K562 (cell line): ENCODE results near the gene RXFP1. TPM values are rescaled to one million over a fixed set of nuclear protein-coding genes. Genes with fewer than 3 reads are reported as not detected.

Experiments used
- ATAC-seq: fragments of 200-7000 bp; cut with Tn5 transposase; 3 replicates; pipeline ENCODE4 v1.9.1; 2020; ENCODE audit warnings: moderate library complexity
- BruUV-seq: library from RNA; stranded (reverse); fragments of 400-500 nt; replicated peaks from 2 replicates; lab custom pipeline; 2021; lab: Mats Ljungman, UMichigan
- CTCF ChIA-PET: fragments of 300-600 bp; formaldehyde crosslinking; extraction: SDS; loops from one replicate; lab custom pipeline; 2021; ENCODE audit warnings: low intra/inter-chr PET ratio; lab: Yijun Ruan, JAX
- POLR2A ChIA-PET: fragments of 300-600, 350-650 bp; sonication (Branson Sonifier 250); formaldehyde crosslinking; extraction: SDS; loops from one replicate; lab custom pipeline; 2021; ENCODE audit warnings: antibody characterized with exemption, inconsistent platforms; lab: Yijun Ruan, JAX
- DNase-seq, 4 experiments: peaks; one replicate each; pipeline versions ENCODE4 v3.0.0 to v3.0.0-alpha.2; 2011 to 2018; ENCODE audit warnings: low spot score in 3 of 4, mixed read lengths in 3 of 4; ENCODE audit errors: extremely low read depth in 1 of 4
- FAIRE-seq: peaks from 2 replicates; lab custom pipeline; 2011; peaks lifted over from hg19 to GRCh38; lab: Jason Lieb, UNC
- H2AFZ ChIP-seq: 2 replicates; pipeline ENCODE4 v1.6.0; 2011; ENCODE audit warnings: low read depth, low read length, control low read depth, inconsistent platforms
- H3K27ac ChIP-seq: fragments of 200-600 bp; 3 replicates; pipeline ENCODE4 v1.8.0; 2011; ENCODE audit warnings: low read depth, mild to moderate bottlenecking, control low read depth, inconsistent platforms, low read length, moderate library complexity, mixed read lengths; ENCODE audit errors: extremely low read depth
- H3K27me3 ChIP-seq, 2 experiments: fragments of 300-600 bp in 1 of 2; 2 replicates in 1 of 2; 3 replicates in 1 of 2; pipeline versions ENCODE4 v1.6.0 to v1.8.0; 2011; ENCODE audit warnings: inconsistent platforms in 2 of 2, low read length in 2 of 2, mild to moderate bottlenecking in 1 of 2, mixed read lengths in 1 of 2, moderate library complexity in 1 of 2; ENCODE audit not compliant: control insufficient read depth in 2 of 2, insufficient read depth in 2 of 2
- H3K36me3 ChIP-seq: fragments of 300-600 bp; 3 replicates; pipeline ENCODE4 v1.8.0; 2011; ENCODE audit warnings: mild to moderate bottlenecking, low read length, inconsistent platforms; ENCODE audit not compliant: control insufficient read depth, insufficient read depth
- H3K4me1 ChIP-seq, 2 experiments: fragments of 200-600 bp in 1 of 2; replicated peaks in 1 of 2; 2 replicates in 1 of 2; 3 replicates in 1 of 2; pipeline versions ENCODE4 v1.5.1 to v1.8.0; 2011; ENCODE audit warnings: inconsistent platforms in 2 of 2, low read length in 2 of 2, mild to moderate bottlenecking in 1 of 2, mixed read lengths in 1 of 2, moderate library complexity in 1 of 2; ENCODE audit not compliant: control insufficient read depth in 2 of 2, insufficient read depth in 2 of 2
- H3K4me2 ChIP-seq: 2 replicates; pipeline ENCODE4 v1.6.1; 2011; ENCODE audit warnings: low read length, control low read depth, inconsistent platforms, mixed read lengths; ENCODE audit not compliant: insufficient read depth
- H3K4me3 ChIP-seq: fragments of 200-600 bp; sonication (generic), shearing (Covaris generic); 2 replicates; pipeline ENCODE4 v1.5.1; 2016; ENCODE audit warnings: control low read depth, inconsistent platforms
- H3K79me2 ChIP-seq: fragments of 200-600 bp; 3 replicates; pipeline ENCODE4 v1.8.0; 2011; ENCODE audit warnings: low read length, inconsistent platforms; ENCODE audit not compliant: control insufficient read depth, insufficient read depth
- H3K9ac ChIP-seq, 2 experiments: 2 replicates each; pipeline versions ENCODE4 v1.6.0 to v1.6.1; 2011; ENCODE audit warnings: low read depth in 2 of 2, low read length in 2 of 2, control low read depth in 1 of 2, inconsistent platforms in 1 of 2, mild to moderate bottlenecking in 1 of 2, mixed read lengths in 1 of 2; ENCODE audit not compliant: insufficient read depth in 1 of 2
- H3K9me1 ChIP-seq: one replicate; pipeline ENCODE4 v1.6.0; 2011; ENCODE audit warnings: inconsistent platforms, mild to moderate bottlenecking, low read length, moderate library complexity; ENCODE audit not compliant: control insufficient read depth, insufficient read depth
- H3K9me3 ChIP-seq: replicated peaks from 2 replicates; pipeline ENCODE4 v1.5.1; 2011; ENCODE audit warnings: low read depth, low read length, inconsistent platforms; ENCODE audit not compliant: control insufficient read depth, insufficient read depth
- H4K20me1 ChIP-seq: replicated peaks from 2 replicates; pipeline ENCODE4 v1.6.1; 2011; ENCODE audit warnings: low read length, inconsistent platforms, mixed read lengths; ENCODE audit not compliant: control insufficient read depth, insufficient read depth
- FOSL1 ChIP-seq: fragments of 200-800 bp; sonication (Bioruptor generic); conservative IDR thresholded peaks from 2 replicates; pipeline ENCODE4 v1.6.1; 2016; ENCODE audit warnings: missing genetic modification characterization, missing compliant biosample characterization
- HDAC3 ChIP-seq: fragments of 450-650 bp; IDR thresholded peaks from 2 replicates; pipeline ENCODE4 v1.6.1; 2018; ENCODE audit warnings: borderline replicate concordance, mild to moderate bottlenecking, moderate library complexity; ENCODE audit not compliant: partially characterized antibody
- HEY1 ChIP-seq: fragments of 250-450 bp; sonication (Bioruptor Pico); IDR thresholded peaks from 2 replicates; pipeline ENCODE4 v1.5.0; 2020; ENCODE audit warnings: mild to moderate bottlenecking, moderate library complexity, borderline replicate concordance
- LEF1 ChIP-seq: fragments of 450-650 bp; IDR thresholded peaks from 2 replicates; pipeline ENCODE4 v1.6.1; 2016; ENCODE audit warnings: mild to moderate bottlenecking
- NELFE ChIP-seq: IDR thresholded peaks from 2 replicates; pipeline ENCODE4 v1.6.1; 2011; ENCODE audit warnings: mild to moderate bottlenecking; ENCODE audit not compliant: insufficient read depth, insufficient read length
- PHF8 ChIP-seq: fragments of 200-600 bp; sonication (generic); IDR thresholded peaks from 2 replicates; pipeline ENCODE4 v1.6.1; 2012; ENCODE audit warnings: mixed run types, mild to moderate bottlenecking, inconsistent platforms, low read length, moderate library complexity, borderline replicate concordance
- SMARCB1 ChIP-seq: IDR thresholded peaks from 2 replicates; pipeline ENCODE4 v1.6.1; 2011; ENCODE audit warnings: improper control_type of control experiment, low read depth; ENCODE audit not compliant: insufficient read length
- SRSF9 ChIP-seq: fragments of 200-400 bp; formaldehyde crosslinking; IDR thresholded peaks from 2 replicates; pipeline ENCODE4 v1.6.1; 2017; ENCODE audit warnings: low read depth, low read length, borderline replicate concordance
- XRCC4 ChIP-seq: IDR thresholded peaks from one replicate; pipeline ENCODE4 v1.6.1; 2011; ENCODE audit not compliant: insufficient read depth, insufficient read length; ENCODE audit errors: extremely low read depth
- ZNF263 ChIP-seq: sonication (generic); formaldehyde crosslinking; IDR thresholded peaks from 2 replicates; pipeline ENCODE4 v1.8.0; 2022; ENCODE audit warnings: mild to moderate bottlenecking, missing genetic modification reagents, borderline replicate concordance
- ZNF280A ChIP-seq: fragments of 450-650 bp; IDR thresholded peaks from 2 replicates; pipeline ENCODE4 v1.6.1; 2018; ENCODE audit warnings: mild to moderate bottlenecking, low read depth; ENCODE audit not compliant: partially characterized antibody
- ZNF3 ChIP-seq: fragments of 250-450 bp; sonication (Bioruptor Pico); IDR thresholded peaks from 2 replicates; pipeline ENCODE4 v1.5.0; 2021; ENCODE audit warnings: mild to moderate bottlenecking, moderate library complexity
- ZNF699 ChIP-seq: fragments of 250-450 bp; sonication (Bioruptor Pico); IDR thresholded peaks from 2 replicates; pipeline ENCODE4 v1.8.0; 2021; ENCODE audit warnings: mild to moderate bottlenecking, moderate library complexity; ENCODE audit not compliant: insufficient replicate concordance
- WGBS: fragments of 100-300 bp; shearing (Covaris generic); methylation state at CpG from one replicate; pipeline ENCODE4 v1.1.6; 2016; ENCODE audit warnings: low coverage, mixed read lengths; ENCODE audit not compliant: insufficient coverage; ENCODE audit errors: missing lambda C conversion rate; 5-methylcytosine and 5-hydroxymethylcytosine counted together
- in situ Hi-C: fragments of 300-500 bp; cut with MboI; formaldehyde crosslinking; loops from 4 replicates; pipeline ENCODE4 v1.15.0; 2018; ENCODE audit warnings: inconsistent platforms, mixed read lengths
- intact Hi-C: fragments of 100-400 bp; cut with micrococcal nuclease; formaldehyde crosslinking; loops from 2 replicates; pipeline ENCODE4 v1.14.2; 2022
- polyA plus RNA-seq, 8 experiments: library from polyadenylated mRNA; depleted of rRNA in 4 of 8; stranded (reverse) in 5 of 8; unstranded in 3 of 8; fragments of >200 nt; fragmentation: Nextera tagmentation in 2 of 8; fragmentation: Illumina TruSeq in 1 of 8; extraction: Ambion mirVana in 2 of 8; extraction: Trizol in 1 of 8; gene quantifications; 2 replicates each; pipeline versions ENCODE4 v1.2.1 to v1.2.3, GENCODE V29; 2011 to 2014; ENCODE audit warnings: inconsistent platforms in 1 of 8, missing spikeins in 1 of 8
- total RNA-seq, 7 experiments: library from RNA; depleted of rRNA in 6 of 7; stranded (reverse); fragments of >200 nt in 6 of 7; fragmentation: Illumina TruSeq in 2 of 7; extraction: Trizol in 2 of 7; gene quantifications; 2 replicates each; pipeline versions ENCODE4 v1.2.1 to v1.2.3, GENCODE V29; 2011 to 2021; ENCODE audit warnings: low replicate concordance in 1 of 7
- TF ChIP-seq, protein P1 (sequence below): fragments of 250-450 bp; sonication (Bioruptor Pico); IDR thresholded peaks from 2 replicates; pipeline ENCODE4 v1.8.0; 2022; ENCODE audit warnings: inconsistent platforms
- TF ChIP-seq, protein P2 (sequence below): fragments of 450-650 bp; formaldehyde crosslinking; IDR thresholded peaks from 2 replicates; pipeline ENCODE4 v1.4.0; 2022; ENCODE audit warnings: missing genetic modification characterization
- TF ChIP-seq, protein P3 (sequence below), 2 experiments: fragments of 250-450 bp in 1 of 2; fragments of 450-650 bp in 1 of 2; sonication (Bioruptor Pico) in 1 of 2; IDR thresholded peaks; 2 replicates each; pipeline versions ENCODE4 v1.6.1 to v1.8.0; 2016 to 2021; ENCODE audit warnings: mild to moderate bottlenecking in 2 of 2, moderate library complexity in 2 of 2, missing compliant biosample characterization in 1 of 2, missing genetic modification characterization in 1 of 2

RXFP1 gene
- total and polyA plus RNA-seq, 9 of the 15 experiments (the other 6 are each of a cell fraction or from before 2014, with no cell fraction given) = 0.03 to 0.06 (median 0.04) TPM; not detected in 6

DNA sequence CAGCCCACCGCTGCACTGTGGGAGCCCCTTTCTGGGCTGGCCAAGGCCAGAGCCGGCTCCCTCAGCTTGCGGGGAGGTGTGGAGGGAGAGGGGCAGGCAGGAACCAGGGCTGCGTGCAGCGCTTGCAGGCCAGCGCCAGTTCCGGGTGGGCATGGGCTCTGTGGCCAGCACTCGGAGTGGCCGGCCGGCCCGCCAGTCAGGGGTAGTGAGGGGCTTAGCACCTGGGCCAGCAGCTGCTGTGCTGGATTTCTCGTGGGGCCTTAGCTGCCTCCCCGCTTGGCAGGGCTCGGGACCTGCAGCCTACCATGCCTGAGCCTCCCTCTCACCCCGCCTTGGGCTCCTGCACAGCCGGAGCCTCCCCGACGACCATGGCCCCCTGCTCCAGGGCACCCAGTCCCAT lies 45.2 kb downstream of the RXFP1 start:
- in situ Hi-C loops = no loop called here
- no peaks in the 10 kb centered on the region for H4K20me1 ChIP-seq
- ATAC-seq = no peak
- H3K9me3 ChIP-seq = no peaks in the 10 kb centered on the region
- WGBS = 44% methylated on average over 8 of the region's 18 CpGs
- TF ChIP-seq ZNF699 (no peak), ZNF280A (no peak), SRSF9 (no peak), FOSL1 (tag) (no peak), LEF1 (no peak), SMARCB1 (no peak), HDAC3 (no peak), ZNF263 (CRISPR knock-in tag) (no peak), HEY1 (CRISPR knock-in tag) (no peak), PHF8 (no peak), ZNF3 (CRISPR knock-in tag) (no peak), NELFE (no peak), XRCC4 (no peak)
- TF ChIP-seq, protein P1, sequence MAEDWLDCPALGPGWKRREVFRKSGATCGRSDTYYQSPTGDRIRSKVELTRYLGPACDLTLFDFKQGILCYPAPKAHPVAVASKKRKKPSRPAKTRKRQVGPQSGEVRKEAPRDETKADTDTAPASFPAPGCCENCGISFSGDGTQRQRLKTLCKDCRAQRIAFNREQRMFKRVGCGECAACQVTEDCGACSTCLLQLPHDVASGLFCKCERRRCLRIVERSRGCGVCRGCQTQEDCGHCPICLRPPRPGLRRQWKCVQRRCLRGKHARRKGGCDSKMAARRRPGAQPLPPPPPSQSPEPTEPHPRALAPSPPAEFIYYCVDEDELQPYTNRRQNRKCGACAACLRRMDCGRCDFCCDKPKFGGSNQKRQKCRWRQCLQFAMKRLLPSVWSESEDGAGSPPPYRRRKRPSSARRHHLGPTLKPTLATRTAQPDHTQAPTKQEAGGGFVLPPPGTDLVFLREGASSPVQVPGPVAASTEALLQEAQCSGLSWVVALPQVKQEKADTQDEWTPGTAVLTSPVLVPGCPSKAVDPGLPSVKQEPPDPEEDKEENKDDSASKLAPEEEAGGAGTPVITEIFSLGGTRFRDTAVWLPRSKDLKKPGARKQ (CRISPR knock-in tag) = no peak
- TF ChIP-seq, protein P2, sequence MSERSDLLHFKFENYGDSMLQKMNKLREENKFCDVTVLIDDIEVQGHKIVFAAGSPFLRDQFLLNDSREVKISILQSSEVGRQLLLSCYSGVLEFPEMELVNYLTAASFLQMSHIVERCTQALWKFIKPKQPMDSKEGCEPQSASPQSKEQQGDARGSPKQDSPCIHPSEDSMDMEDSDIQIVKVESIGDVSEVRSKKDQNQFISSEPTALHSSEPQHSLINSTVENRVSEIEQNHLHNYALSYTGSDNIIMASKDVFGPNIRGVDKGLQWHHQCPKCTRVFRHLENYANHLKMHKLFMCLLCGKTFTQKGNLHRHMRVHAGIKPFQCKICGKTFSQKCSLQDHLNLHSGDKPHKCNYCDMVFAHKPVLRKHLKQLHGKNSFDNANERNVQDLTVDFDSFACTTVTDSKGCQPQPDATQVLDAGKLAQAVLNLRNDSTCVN (CRISPR knock-in tag) = no peak
- TF ChIP-seq, protein P3, sequence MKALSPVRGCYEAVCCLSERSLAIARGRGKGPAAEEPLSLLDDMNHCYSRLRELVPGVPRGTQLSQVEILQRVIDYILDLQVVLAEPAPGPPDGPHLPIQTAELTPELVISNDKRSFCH (CRISPR knock-in tag; IDR thresholded peaks at IDR 0.05) = no peak
- TF ChIP-seq, protein P3 (tag; IDR thresholded peaks at IDR 0.05) = no peak
- no peak overlapping the region for H3K4me3 ChIP-seq
- no TSS peak for BruUV-seq
- ChIA-PET CTCF (no interaction called here), POLR2A (interaction anchor here (1.1 kb wide), 1 partner anchor 8 kb away, joined by 3 read pairs; no protein-coding TSS in a partner anchor)
- no peaks in the 10 kb centered on the region for H3K9me1 ChIP-seq
- H3K36me3 ChIP-seq = no peaks in the 10 kb centered on the region
- H2AFZ ChIP-seq = no peak overlapping the region
- no peaks in the 10 kb centered on the region for H3K79me2 ChIP-seq
- H3K4me2 ChIP-seq = no peak overlapping the region
- FAIRE-seq = no peak
- no peaks in the 10 kb centered on the region for H3K27me3 ChIP-seq
- peaks cover 0 to 4% of the 10 kb centered on the region in 2 experiments; a peak in 1 of 5 replicates for H3K4me1 ChIP-seq
- intact Hi-C loops = no loop called here
- DNase-seq = no peak
- H3K9ac ChIP-seq = no peak overlapping the region
- H3K27ac ChIP-seq = no peak overlapping the region
